ENCODE results near the gene GTPBP4. TPM values are rescaled to one million over a fixed set of nuclear protein-coding genes. Genes with fewer than 3 reads are reported as not detected.

The GTPBP4 gene
- total RNA-seq, 1 experiment from 2014 or later: 111 TPM

GRCh38 chr10:976316-976715, 11.9 kb upstream of the GTPBP4 start:
- intact Hi-C loops (cut with micrococcal nuclease): no loop called here
- H3K36me3 ChIP-seq (ENCODE audit: control insufficient read depth in 1 of 2, insufficient read depth in 2 of 2, low read length in 2 of 2): no peaks in the 10 kb centered on the region; a peak in 1 of 4 replicates
- no peaks in the 10 kb centered on the region for H3K79me2 ChIP-seq (ENCODE audit: insufficient read depth, low read length)
- TF ChIP-seq CEBPB (IDR thresholded peaks at IDR 0.05; ENCODE audit: low read depth): no peak
- TF ChIP-seq SIN3A (IDR thresholded peaks at IDR 0.05; ENCODE audit: low read depth): no peak
- no peak for TF ChIP-seq EZH2 (IDR thresholded peaks at IDR 0.05)
- TF ChIP-seq TCF7L2 (IDR thresholded peaks at IDR 0.05; ENCODE audit: borderline replicate concordance, extremely low read depth, insufficient read depth, insufficient read length): no peak
- RAD21 ChIA-PET (ENCODE audit: low non-redundant PET in 1 of 2, low total read pairs in 2 of 2, uncharacterized antibody in 2 of 2, unreplicated experiment in 2 of 2): no interaction called here
- H2AFZ ChIP-seq (ENCODE audit: low read depth, low read length, poor library complexity, severe bottlenecking): no peak overlapping the region
- no peaks in the 10 kb centered on the region for H3K27me3 ChIP-seq (ENCODE audit: insufficient read depth, low read length)
- CTCF ChIA-PET: no interaction called here
- H3K9ac ChIP-seq (ENCODE audit: low read length): no peak overlapping the region
- DNase-seq (ENCODE audit: low read depth, low spot score): no peak
- no peak overlapping the region for H3K4me3 ChIP-seq (replicated peaks in 1 of 2; ENCODE audit: low read depth in 1 of 2, low read length in 2 of 2)
- H3K27ac ChIP-seq (ENCODE audit: low read depth, low read length): no peak overlapping the region
- no peaks in the 10 kb centered on the region for H3K9me2 ChIP-seq (ENCODE audit: insufficient read depth)
- no peak for ATAC-seq
- POLR2A ChIA-PET: no interaction called here
- BruUV-seq (replicated peaks): no TSS peak
- peaks cover 12 to 18% of the 10 kb centered on the region in 2 experiments; a peak in 2 of 4 replicates for H3K9me3 ChIP-seq (ENCODE audit: control insufficient read depth in 1 of 2, insufficient read depth in 1 of 2, low read depth in 1 of 2, low read length in 2 of 2)
- no peak overlapping the region for H3K4me2 ChIP-seq (ENCODE audit: low read length)
- no peaks in the 10 kb centered on the region for H4K20me1 ChIP-seq (ENCODE audit: insufficient read depth)
- no peaks in the 10 kb centered on the region for H3K4me1 ChIP-seq (ENCODE audit: control insufficient read depth in 1 of 2, insufficient read depth in 2 of 2, low read length in 2 of 2)

DNA sequence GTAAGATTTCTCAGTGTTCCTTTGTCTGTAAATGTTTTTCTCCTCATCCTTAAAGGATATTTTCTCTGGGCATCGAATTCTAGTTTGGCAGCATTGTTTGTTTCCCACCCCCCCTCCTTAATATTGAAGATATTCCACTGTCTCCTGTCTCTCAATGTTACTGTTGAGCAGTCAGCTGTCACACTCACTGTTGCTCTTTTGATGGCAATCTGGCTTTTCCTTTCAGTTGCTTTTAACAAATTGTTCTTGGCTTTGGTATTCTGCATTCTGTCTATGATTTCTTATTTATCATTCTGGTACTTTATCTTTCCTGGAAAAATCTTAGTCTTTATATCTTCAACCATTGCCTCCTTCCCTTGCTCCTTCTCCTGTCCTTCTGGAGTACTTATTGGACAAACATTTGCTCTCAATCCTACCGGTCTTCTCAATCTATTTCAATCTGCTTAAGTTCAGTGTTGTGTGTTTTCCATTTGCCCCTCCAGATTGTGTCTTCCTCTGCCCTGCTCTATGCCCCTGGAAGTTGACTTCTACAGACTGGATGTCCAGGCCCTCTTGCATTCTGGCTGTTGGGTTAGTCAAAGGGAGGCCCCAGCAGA, 9.3 kb upstream of the GTPBP4 start:
- TF ChIP-seq CBX3 (IDR thresholded peaks at IDR 0.05; ENCODE audit: low read depth) (peak; percentile 94), EZH2 (IDR thresholded peaks at IDR 0.05) (no peak)
- Histone ChIP-seq H3K27ac (ENCODE audit: low read depth, low read length) (no peak overlapping the region), H3K36me3 (ENCODE audit: control insufficient read depth in 1 of 2, insufficient read depth in 2 of 2, low read length in 2 of 2) (no peaks in the 10 kb centered on the region; a peak in 1 of 4 replicates), H3K79me2 (ENCODE audit: insufficient read depth, low read length) (no peaks in the 10 kb centered on the region), H2AFZ (ENCODE audit: low read depth, low read length, poor library complexity, severe bottlenecking) (no peak overlapping the region), H4K20me1 (ENCODE audit: insufficient read depth) (no peaks in the 10 kb centered on the region), H3K27me3 (ENCODE audit: insufficient read depth, low read length) (no peaks in the 10 kb centered on the region), H3K4me2 (ENCODE audit: low read length) (no peak overlapping the region), H3K4me1 (ENCODE audit: control insufficient read depth in 1 of 2, insufficient read depth in 2 of 2, low read length in 2 of 2) (peaks cover 0 to under 1% of the 10 kb centered on the region in 2 experiments; a peak in 1 of 4 replicates), H3K9ac (ENCODE audit: low read length) (no peak overlapping the region), H3K4me3 (replicated peaks in 1 of 2; ENCODE audit: low read depth in 1 of 2, low read length in 2 of 2) (no peak overlapping the region), H3K9me2 (ENCODE audit: insufficient read depth) (no peaks in the 10 kb centered on the region), H3K9me3 (ENCODE audit: control insufficient read depth in 1 of 2, insufficient read depth in 1 of 2, low read depth in 1 of 2, low read length in 2 of 2) (peaks cover 12 to 18% of the 10 kb centered on the region in 2 experiments; a peak in 2 of 4 replicates)
- DNase-seq (ENCODE audit: low read depth, low spot score): no peak
- POLR2A ChIA-PET: no interaction called here
- CTCF ChIA-PET: no interaction called here
- BruUV-seq (replicated peaks): no TSS peak
- intact Hi-C loops (cut with micrococcal nuclease): no loop called here
- no peak for ATAC-seq
- RAD21 ChIA-PET (ENCODE audit: low non-redundant PET in 1 of 2, low total read pairs in 2 of 2, uncharacterized antibody in 2 of 2, unreplicated experiment in 2 of 2): no interaction called here
